SH-SY5Y (cell line): Measurements from ENCODE around the gene ANO10.

Experiments
- GATA2 ChIP-seq: IDR thresholded peaks from 2 replicates; pipeline ENCODE4 v1.6.1; 2011; ENCODE audit warnings: mild to moderate bottlenecking, low read depth, low read length
- GATA3 ChIP-seq: IDR thresholded peaks from 2 replicates; pipeline ENCODE4 v1.6.1; 2011; ENCODE audit warnings: low read depth, mild to moderate bottlenecking, low read length, moderate library complexity

- TF ChIP-seq GATA3 = no peak
- no peak for TF ChIP-seq GATA2
These were observed 12.4 kb downstream of the ANO10 start for GRCh38 chr3:43609406-43609805.
